Epithelial cell of prostate (primary cell): ENCODE data around the gene GGPS1.
"Not testable (repeated sequence)": the region's sequence is repeated elsewhere in the genome, so short reads cannot be mapped to it uniquely, and the experiment has no call there.

Source experiments
- DNase-seq: peaks from one replicate; pipeline ENCODE4 v3.0.0-alpha.2; 2011; ENCODE audit warnings: low read depth, low spot score
- H3K27ac ChIP-seq: fragments of 450-650 bp; 2 replicates; pipeline ENCODE4 v1.5.1; 2017; ENCODE audit warnings: mild to moderate bottlenecking

GGPS1 gene

DNA sequence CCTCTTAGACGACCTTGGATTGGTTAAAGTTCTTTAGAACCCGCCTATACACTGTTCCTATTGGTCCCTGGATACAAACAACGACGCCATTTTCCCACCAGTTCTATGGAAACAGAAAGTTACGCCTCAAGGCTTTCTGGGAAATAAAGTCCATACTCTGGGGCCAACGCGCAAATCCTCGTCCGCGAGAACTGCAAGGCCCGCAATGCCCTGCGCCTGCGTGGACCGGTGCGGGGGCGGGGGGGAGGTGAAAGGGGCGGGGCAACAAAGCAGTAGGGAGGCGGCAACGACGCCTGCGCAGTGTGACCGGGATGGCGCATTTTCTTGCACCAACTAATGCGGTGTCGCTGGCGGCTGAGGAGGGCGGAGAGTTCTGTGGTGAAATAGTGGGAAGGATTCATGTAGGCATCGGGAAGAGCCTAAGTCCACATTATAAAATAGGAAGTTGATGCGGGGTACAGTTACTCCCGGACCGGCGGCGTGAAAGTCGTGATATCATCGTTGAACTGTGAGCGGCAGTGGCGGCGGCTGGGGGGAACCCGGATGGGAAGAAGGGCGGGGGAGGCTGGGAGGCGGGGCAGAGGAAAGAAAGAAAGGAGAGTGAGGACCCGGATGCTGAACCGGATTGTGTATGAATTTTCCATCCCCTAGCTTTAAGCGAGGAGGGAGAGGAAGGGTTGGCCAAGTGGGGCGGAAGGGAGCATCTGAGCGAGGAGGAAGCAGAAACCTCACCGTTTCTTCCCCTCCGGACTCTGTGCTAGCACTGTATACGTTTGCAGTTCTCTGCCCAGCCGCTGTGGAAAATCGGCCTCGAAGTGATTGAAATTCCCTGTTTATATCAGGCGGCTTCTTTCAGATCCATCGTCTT lies at the start of gene GGPS1:
GGPS1 (plus strand) TSS at position 300 of the 868 bp plus-strand sequence. CDS start 6,695 bp downstream, outside the sequence.
- peak within 1 kb of the TSS; percentile 91 for H3K27ac ChIP-seq

DNA sequence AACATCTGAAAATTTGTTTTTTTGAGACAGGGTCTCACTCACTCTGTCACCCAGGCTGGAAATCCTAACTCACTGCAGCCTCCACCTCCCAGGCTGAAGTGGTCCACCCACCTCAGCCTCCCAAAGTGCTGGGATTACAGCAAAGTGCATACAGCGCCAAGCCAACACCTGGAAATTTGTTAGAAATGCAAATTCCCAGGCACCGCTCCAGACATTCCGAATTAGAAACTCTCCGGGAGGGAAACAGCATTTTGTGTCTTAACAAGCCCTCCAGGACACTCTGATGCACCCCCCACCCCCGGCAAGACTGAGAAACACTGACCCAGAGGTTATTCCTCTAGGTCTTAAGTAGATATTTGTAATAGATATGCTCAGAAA lies 49.5 kb upstream of the GGPS1 start:
- H3K27ac ChIP-seq = no peak overlapping the region
- DNase-seq = no peak

More for the DNA sequence above, at the start of gene GGPS1:
- peak; percentile 98 for DNase-seq

DNA sequence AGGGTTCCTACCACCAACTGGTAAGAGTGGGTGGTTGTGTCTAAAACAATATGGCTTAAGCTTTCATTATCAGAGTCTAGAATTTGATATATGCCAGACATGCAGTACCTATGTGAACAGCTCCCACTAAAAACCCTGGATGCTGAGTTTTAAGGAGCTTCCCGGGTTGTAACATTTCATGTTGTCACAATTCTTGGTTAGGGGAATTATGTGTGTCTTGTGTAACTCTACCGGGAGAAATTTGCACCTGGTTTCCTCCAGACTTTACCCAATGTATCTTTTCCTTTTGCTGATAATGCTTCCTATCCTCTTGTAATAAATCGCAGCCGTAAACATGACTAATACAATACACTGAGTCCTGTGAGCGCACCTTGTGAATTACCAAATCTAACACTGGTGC lies 48.7 kb upstream of the GGPS1 start:
- H3K27ac ChIP-seq = no peak overlapping the region
- DNase-seq = no peak

- H3K27ac ChIP-seq = no peak overlapping the region
- no peak for DNase-seq
Measured at GRCh38 chr1:235280467-235280866, 47.9 kb upstream of the GGPS1 start.

DNA sequence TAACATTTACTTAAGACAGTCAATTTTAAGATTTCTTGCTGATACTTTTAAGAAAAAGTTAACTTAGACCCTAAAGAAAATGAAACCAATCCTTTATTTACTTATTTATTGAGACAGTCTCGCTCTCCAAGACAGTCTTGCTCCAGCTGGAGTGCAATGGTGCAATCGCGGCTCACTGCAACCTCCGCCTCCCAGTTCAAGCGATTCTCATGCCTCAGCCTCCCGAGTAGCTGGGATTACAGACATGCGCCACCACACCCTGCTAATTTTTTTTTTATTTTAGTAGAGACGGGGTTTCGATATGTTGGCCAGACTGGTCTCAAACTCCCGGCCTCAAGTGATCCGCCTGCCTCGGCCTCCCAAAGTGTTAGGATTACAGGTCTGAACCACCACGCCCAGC lies 44.7 kb upstream of the GGPS1 start:
- not testable (repeated sequence) for H3K27ac ChIP-seq, DNase-seq

GRCh38 chr1:235284231-235284769 lies 44.1 kb upstream of the GGPS1 start:
- H3K27ac ChIP-seq = no peak overlapping the region
- no peak for DNase-seq

- no peak for DNase-seq
- H3K27ac ChIP-seq = no peak overlapping the region
Measured at GRCh38 chr1:235286667-235287066, 41.7 kb upstream of the GGPS1 start.

DNA sequence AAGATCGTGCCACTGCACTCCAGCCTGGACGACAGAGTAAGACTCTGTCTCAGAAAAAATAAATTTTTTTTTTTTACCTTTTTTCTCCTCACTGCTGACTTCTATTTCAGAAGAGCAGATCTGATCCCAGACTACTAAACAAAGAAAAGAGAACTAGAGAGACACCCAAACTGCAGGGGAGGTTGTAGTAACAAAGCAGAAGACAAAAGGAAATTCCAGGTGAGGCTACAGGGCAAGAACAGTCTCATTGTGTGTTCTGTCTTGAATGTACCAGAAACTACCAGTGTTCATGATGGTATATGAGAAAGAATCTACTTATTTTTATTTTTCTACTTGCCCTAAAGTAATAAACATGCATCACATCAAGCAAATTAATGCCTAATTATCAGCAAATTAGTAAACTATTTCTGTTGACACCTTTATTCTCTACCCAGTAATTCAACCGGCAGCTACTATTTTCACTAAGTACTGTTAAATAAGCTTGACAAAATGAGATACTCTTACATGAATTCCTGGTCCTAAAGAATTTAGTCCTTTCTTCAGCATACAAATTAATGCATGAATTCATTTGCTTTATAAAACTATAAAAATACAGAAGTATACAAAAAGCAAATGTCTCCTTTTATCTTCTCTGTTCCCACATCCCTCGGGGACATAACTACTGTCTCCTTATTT lies 41.0 kb upstream of the GGPS1 start:
- DNase-seq = no peak
- no peak overlapping the region for H3K27ac ChIP-seq

- H3K27ac ChIP-seq = no peak overlapping the region
- no peak for DNase-seq
Measured at GRCh38 chr1:235289859-235290739, 38.3 kb upstream of the GGPS1 start.

GRCh38 chr1:235290740-235291502 lies 37.4 kb upstream of the GGPS1 start:
- no peak for DNase-seq
- H3K27ac ChIP-seq = no peak overlapping the region

DNA sequence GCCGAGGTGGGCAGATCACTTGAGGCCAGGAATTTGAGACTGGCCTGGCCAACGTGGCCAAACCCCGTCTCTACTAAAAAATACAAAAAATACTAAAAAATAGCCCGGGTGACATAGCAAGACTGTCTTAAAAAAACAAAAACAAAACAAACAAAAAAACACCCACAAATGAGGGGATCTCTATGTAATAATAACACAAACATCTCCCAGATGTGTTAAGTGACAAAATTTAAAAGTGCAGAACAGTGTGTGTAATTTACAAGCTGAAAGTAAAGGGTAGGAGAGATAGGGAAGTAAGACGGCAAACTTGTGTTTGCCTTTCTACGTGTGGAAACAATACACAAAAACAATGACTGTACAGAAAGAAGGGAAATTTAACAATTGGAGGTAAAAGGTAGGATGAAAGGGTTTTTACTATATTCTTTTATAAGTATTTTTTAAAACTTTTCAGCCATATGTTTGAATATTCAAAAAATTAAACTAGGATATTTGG lies 36.7 kb upstream of the GGPS1 start:
- no peak overlapping the region for H3K27ac ChIP-seq
- no peak for DNase-seq

DNA sequence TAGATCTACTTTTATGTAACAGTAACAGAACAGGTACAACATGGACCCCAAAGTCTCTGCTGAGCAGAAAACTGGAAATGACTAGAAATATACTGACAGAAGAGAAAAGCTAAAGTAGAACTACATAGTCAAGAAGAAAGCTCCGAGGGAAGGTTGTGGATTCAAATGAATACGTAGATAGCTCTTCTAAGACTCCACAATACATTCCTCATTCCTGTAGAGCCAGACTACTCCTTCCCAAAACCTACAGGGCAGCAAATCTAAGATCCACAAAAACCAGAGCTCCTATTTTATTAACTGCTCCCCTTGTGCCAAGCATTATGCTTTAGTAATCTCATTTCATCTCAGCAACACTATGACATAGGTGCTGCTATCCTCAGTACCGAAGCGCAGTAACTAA lies 35.6 kb upstream of the GGPS1 start:
- no peak for DNase-seq
- no peak overlapping the region for H3K27ac ChIP-seq

DNA sequence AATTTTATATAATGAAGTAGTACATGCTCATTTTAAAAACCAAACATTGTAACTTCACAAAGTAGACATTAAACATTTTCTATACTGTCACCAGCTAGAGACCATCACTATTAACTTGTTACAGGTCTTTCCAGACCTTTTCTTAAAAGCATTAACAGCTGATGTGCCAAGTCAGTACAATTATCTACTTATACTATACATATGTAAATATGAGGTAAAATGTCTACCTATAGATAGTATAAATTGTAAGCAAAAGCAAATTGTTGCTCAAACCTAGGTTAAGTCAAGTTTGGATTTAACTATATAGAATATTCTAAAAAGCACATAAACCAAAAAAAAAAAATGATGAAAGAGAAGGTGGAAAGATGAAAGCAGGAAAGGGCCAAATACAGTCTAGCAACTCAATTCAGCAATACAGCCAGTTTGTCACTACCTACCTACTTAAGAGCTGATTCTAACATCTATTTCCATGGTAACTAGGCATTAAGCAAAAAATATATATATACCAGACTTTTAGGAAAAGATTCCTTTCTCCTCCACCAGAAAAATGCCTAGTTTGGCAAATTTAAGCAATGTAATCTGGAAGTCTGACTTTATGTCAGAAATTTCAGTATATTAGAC lies 34.9 kb upstream of the GGPS1 start:
- H3K27ac ChIP-seq = no peak overlapping the region
- DNase-seq = no peak

- peak overlapping the region; percentile 24 for H3K27ac ChIP-seq
- DNase-seq = peak; percentile 64
Measured at GRCh38 chr1:235295902-235296350, 32.4 kb upstream of the GGPS1 start.

GRCh38 chr1:235296729-235297128 lies 31.6 kb upstream of the GGPS1 start:
- DNase-seq = no peak
- peak overlapping the region; percentile 24 for H3K27ac ChIP-seq

DNA sequence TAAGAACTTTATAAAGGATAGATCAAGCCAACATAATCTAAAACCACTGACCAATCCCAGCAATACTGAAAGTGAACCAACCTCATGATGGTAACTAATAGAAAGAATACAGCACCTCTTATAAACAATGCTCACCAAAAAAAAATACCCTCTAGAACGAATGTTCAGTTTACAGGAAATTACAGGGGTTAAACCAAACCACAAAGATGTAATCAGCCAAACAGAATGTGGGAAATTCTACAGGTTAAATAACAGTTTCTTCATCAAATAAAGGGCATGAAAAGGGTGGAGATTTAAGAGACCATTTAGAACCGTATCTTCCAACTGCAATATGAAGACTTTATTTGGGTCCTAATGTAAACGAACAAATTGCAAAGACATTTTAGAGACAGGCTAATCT lies 30.8 kb upstream of the GGPS1 start:
- no peak for DNase-seq
- peak overlapping the region; percentile 24 for H3K27ac ChIP-seq

GRCh38 chr1:235298758-235299157 lies 29.6 kb upstream of the GGPS1 start:
- H3K27ac ChIP-seq = no peak overlapping the region

GRCh38 chr1:235299169-235299858 lies 29.1 kb upstream of the GGPS1 start:
- DNase-seq = no peak
- no peak overlapping the region for H3K27ac ChIP-seq

More at GRCh38 chr1:235298758-235299157, 29.6 kb upstream of the GGPS1 start:
- DNase-seq = no peak
